ENCODE results near the gene MEIKIN.

- no peak for TF ChIP-seq CTCF (IDR thresholded peaks at IDR 0.05; ENCODE audit: borderline replicate concordance, extremely low read depth, low read length, poor library complexity, severe bottlenecking)
- TF ChIP-seq EZH2 (IDR thresholded peaks at IDR 0.05; ENCODE audit: borderline replicate concordance, low read depth, low read length, severe bottlenecking): no peak
Measured at GRCh38 chr5:131952301-131952857, 6.9 kb upstream of the MEIKIN start.

All from DND-41 (cell line).